KMS-11 (cell line): ENCODE data around the gene VSTM4.

Experiments
- H2AFZ ChIP-seq: fragments of 200-600 bp; sonication (generic); 2 replicates; pipeline ENCODE4 v1.6.1; 2016; ENCODE audit warnings: antibody characterized with exemption, mixed run types, low read depth
- H3K27ac ChIP-seq: fragments of 200-600 bp; sonication (generic); 2 replicates; pipeline ENCODE4 v1.6.1; 2016; ENCODE audit warnings: mild to moderate bottlenecking, mixed run types
- H3K27me3 ChIP-seq: fragments of 200-600 bp; sonication (generic); 2 replicates; pipeline ENCODE4 v1.6.1; 2017; ENCODE audit warnings: mild to moderate bottlenecking, low read depth, mixed run types, moderate library complexity; ENCODE audit not compliant: insufficient read depth
- H3K36me3 ChIP-seq: fragments of 200-600 bp; sonication (generic); 2 replicates; pipeline ENCODE4 v1.6.1; 2017; ENCODE audit warnings: mild to moderate bottlenecking, mixed run types; ENCODE audit not compliant: insufficient read depth
- H3K4me1 ChIP-seq: fragments of 200-600 bp; sonication (generic); 2 replicates; pipeline ENCODE4 v1.6.1; 2016; ENCODE audit warnings: mild to moderate bottlenecking, low read depth, mixed run types; ENCODE audit not compliant: poor library complexity, severe bottlenecking
- H3K4me2 ChIP-seq: fragments of 200-600 bp; sonication (generic); 2 replicates; pipeline ENCODE4 v1.7.0; 2016; ENCODE audit warnings: mild to moderate bottlenecking, mixed run types
- H3K4me3 ChIP-seq: fragments of 200-600 bp; sonication (generic); IDR thresholded peaks from 2 replicates; pipeline ENCODE4 v1.6.1; 2017; ENCODE audit warnings: low read depth, low read length, mixed read lengths; ENCODE audit not compliant: insufficient read depth
- H3K79me2 ChIP-seq: fragments of 200-600 bp; sonication (generic); 2 replicates; pipeline ENCODE4 v1.6.1; 2016; ENCODE audit warnings: low read depth, mixed run types; ENCODE audit not compliant: insufficient read depth
- H3K9ac ChIP-seq: fragments of 200-600 bp; sonication (generic); 2 replicates; pipeline ENCODE4 v1.6.1; 2016; ENCODE audit warnings: mild to moderate bottlenecking, mixed run types
- H4K20me1 ChIP-seq: fragments of 200-600 bp; sonication (generic); 2 replicates; pipeline ENCODE4 v1.6.1; 2016; ENCODE audit warnings: mild to moderate bottlenecking, mixed run types; ENCODE audit not compliant: insufficient read depth
- CTCF ChIP-seq: fragments of 200-600 bp; sonication (generic); conservative IDR thresholded peaks from 2 replicates; pipeline ENCODE4 v1.6.1; 2017; ENCODE audit warnings: low read depth, mild to moderate bottlenecking, antibody characterized with exemption, low read length, moderate library complexity, mixed read lengths

Gene VSTM4

GRCh38 chr10:49129376-49129775 lies 14.1 kb upstream of the VSTM4 start:
- H3K9ac ChIP-seq: no peak overlapping the region
- TF ChIP-seq CTCF: no peak
- no peaks in the 10 kb centered on the region for H3K27me3 ChIP-seq
- no peaks in the 10 kb centered on the region for H4K20me1 ChIP-seq
- H3K4me2 ChIP-seq: no peak overlapping the region
- H3K36me3 ChIP-seq: no peaks in the 10 kb centered on the region
- no peak overlapping the region for H3K27ac ChIP-seq
- H3K4me3 ChIP-seq: no peak overlapping the region
- H3K79me2 ChIP-seq: no peaks in the 10 kb centered on the region
- H3K4me1 ChIP-seq: no peaks in the 10 kb centered on the region
- H2AFZ ChIP-seq: no peak overlapping the region

GRCh38 chr10:49128854-49129253 lies 13.5 kb upstream of the VSTM4 start:
- Histone ChIP-seq H3K9ac (no peak overlapping the region), H3K36me3 (no peaks in the 10 kb centered on the region), H3K4me1 (no peaks in the 10 kb centered on the region), H3K79me2 (no peaks in the 10 kb centered on the region), H4K20me1 (no peaks in the 10 kb centered on the region), H2AFZ (no peak overlapping the region), H3K4me2 (no peak overlapping the region), H3K27me3 (no peaks in the 10 kb centered on the region), H3K27ac (no peak overlapping the region), H3K4me3 (no peak overlapping the region)
- TF ChIP-seq CTCF: no peak

GRCh38 chr10:49123981-49124950 lies 8.9 kb upstream of the VSTM4 start:
- Histone ChIP-seq H3K27ac (no peak overlapping the region), H3K9ac (no peak overlapping the region), H3K4me1 (no peaks in the 10 kb centered on the region), H3K4me3 (no peak overlapping the region), H2AFZ (no peak overlapping the region), H3K4me2 (no peak overlapping the region), H3K27me3 (no peaks in the 10 kb centered on the region), H3K36me3 (no peaks in the 10 kb centered on the region), H3K79me2 (no peaks in the 10 kb centered on the region), H4K20me1 (no peaks in the 10 kb centered on the region)
- TF ChIP-seq CTCF: no peak

- Histone ChIP-seq H3K4me2 (no peak overlapping the region), H3K9ac (no peak overlapping the region), H3K27me3 (no peaks in the 10 kb centered on the region), H3K36me3 (no peaks in the 10 kb centered on the region), H3K4me1 (no peaks in the 10 kb centered on the region), H3K4me3 (no peak overlapping the region), H3K27ac (no peak overlapping the region), H2AFZ (no peak overlapping the region), H3K79me2 (no peaks in the 10 kb centered on the region), H4K20me1 (no peaks in the 10 kb centered on the region)
- TF ChIP-seq CTCF: no peak
Measured at GRCh38 chr10:49120911-49121310, 5.6 kb upstream of the VSTM4 start.
